ENCODE measurements around the gene CCDC148. TPM values are rescaled to one million over a fixed set of nuclear protein-coding genes. Genes with fewer than 3 reads are reported as not detected.

CCDC148 gene
- total RNA-seq, 1 experiment from 2014 or later: 0.11 TPM

DNA sequence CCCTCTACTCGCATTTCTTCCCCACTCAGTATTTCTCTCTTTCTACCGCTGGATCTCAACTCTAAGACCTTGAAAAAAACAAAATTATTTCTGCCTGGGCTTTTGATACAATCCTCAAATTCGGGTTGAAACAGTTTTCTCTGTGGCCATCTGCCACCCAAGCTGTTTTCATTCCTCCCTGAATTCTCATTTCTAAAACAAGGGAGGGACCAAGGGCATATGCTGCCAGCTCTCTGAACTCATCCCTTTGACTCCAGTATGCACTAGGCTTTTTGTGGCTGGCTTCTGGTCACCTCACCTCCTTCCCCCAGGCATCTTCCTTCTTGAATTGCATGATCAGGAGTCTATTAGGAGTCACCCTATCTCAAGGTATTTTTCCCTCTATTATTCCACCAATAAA, 49.5 kb downstream of the CCDC148 start:
- H3K9me2 ChIP-seq (replicated peaks; ENCODE audit: low read length): no peaks in the 10 kb centered on the region
- no peaks in the 10 kb centered on the region for H3K79me2 ChIP-seq (ENCODE audit: low read length)
- ATAC-seq (no peak), DNase-seq (no peak)
- H3K4me3 ChIP-seq (ENCODE audit: low read length): no peak overlapping the region
- intact Hi-C loops (cut with micrococcal nuclease): no loop called here
- peaks cover 7% of the 10 kb centered on the region; the same call in 1 of the 2 replicates for H3K27me3 ChIP-seq (ENCODE audit: low read length)
- CTCF ChIA-PET: no interaction called here
- no peak overlapping the region for H3K4me2 ChIP-seq (ENCODE audit: low read length)
- no peaks in the 10 kb centered on the region for H3F3A ChIP-seq (ENCODE audit: low read length, unreplicated experiment)
- H3K4me1 ChIP-seq (ENCODE audit: insufficient read depth, low read length): no peaks in the 10 kb centered on the region
- TF ChIP-seq EZH2phosphoT487 (IDR thresholded peaks at IDR 0.05; ENCODE audit: borderline replicate concordance, low read length): no peak
- no peak overlapping the region for H2AFZ ChIP-seq (ENCODE audit: low read length)
- H4K20me1 ChIP-seq (ENCODE audit: low read length): no peaks in the 10 kb centered on the region
- H3K36me3 ChIP-seq (ENCODE audit: low read depth, low read length): no peaks in the 10 kb centered on the region
- no TSS peak for BruUV-seq (replicated peaks)
- POLR2A ChIA-PET (ENCODE audit: unreplicated experiment): no interaction called here
- no peak overlapping the region for H3K9ac ChIP-seq (ENCODE audit: low read length)
- no peak overlapping the region for H3K27ac ChIP-seq (ENCODE audit: low read length)
- no peaks in the 10 kb centered on the region for H3K9me3 ChIP-seq (ENCODE audit: low read length)

DNA sequence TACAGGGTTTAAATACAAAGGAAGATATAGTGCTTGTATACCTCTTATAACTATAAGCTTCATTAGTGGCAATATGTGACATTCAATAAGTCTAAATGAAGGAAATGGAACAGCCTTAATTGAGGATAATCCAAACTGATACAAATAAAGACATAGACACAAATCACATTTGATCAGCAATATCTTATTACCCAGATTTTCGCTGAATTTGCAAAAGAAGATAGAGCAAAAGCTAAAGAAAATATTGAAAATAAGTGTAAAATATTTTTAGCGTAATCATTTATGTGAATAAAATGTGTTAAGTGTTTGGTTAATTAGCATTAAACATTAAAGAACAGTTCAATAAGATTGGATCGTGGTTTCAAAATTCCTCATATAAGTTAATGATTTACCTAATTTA, 51.2 kb downstream of the CCDC148 start:
- Histone ChIP-seq H3K27ac (ENCODE audit: low read length) (no peak overlapping the region), H3K9me3 (ENCODE audit: low read length) (no peaks in the 10 kb centered on the region), H3F3A (ENCODE audit: low read length, unreplicated experiment) (no peaks in the 10 kb centered on the region), H3K9ac (ENCODE audit: low read length) (no peak overlapping the region), H3K79me2 (ENCODE audit: low read length) (no peaks in the 10 kb centered on the region), H4K20me1 (ENCODE audit: low read length) (no peaks in the 10 kb centered on the region), H2AFZ (ENCODE audit: low read length) (no peak overlapping the region), H3K4me1 (ENCODE audit: insufficient read depth, low read length) (no peaks in the 10 kb centered on the region), H3K4me2 (ENCODE audit: low read length) (no peak overlapping the region), H3K36me3 (ENCODE audit: low read depth, low read length) (no peaks in the 10 kb centered on the region), H3K9me2 (replicated peaks; ENCODE audit: low read length) (no peaks in the 10 kb centered on the region), H3K27me3 (ENCODE audit: low read length) (peaks cover 7% of the 10 kb centered on the region; the same call in 1 of the 2 replicates), H3K4me3 (ENCODE audit: low read length) (no peak overlapping the region)
- TF ChIP-seq EZH2phosphoT487 (IDR thresholded peaks at IDR 0.05; ENCODE audit: borderline replicate concordance, low read length) (no peak), EZH2 (IDR thresholded peaks at IDR 0.05; ENCODE audit: low read length, unreplicated experiment) (no peak)
- TF ChIP-seq, protein P1, sequence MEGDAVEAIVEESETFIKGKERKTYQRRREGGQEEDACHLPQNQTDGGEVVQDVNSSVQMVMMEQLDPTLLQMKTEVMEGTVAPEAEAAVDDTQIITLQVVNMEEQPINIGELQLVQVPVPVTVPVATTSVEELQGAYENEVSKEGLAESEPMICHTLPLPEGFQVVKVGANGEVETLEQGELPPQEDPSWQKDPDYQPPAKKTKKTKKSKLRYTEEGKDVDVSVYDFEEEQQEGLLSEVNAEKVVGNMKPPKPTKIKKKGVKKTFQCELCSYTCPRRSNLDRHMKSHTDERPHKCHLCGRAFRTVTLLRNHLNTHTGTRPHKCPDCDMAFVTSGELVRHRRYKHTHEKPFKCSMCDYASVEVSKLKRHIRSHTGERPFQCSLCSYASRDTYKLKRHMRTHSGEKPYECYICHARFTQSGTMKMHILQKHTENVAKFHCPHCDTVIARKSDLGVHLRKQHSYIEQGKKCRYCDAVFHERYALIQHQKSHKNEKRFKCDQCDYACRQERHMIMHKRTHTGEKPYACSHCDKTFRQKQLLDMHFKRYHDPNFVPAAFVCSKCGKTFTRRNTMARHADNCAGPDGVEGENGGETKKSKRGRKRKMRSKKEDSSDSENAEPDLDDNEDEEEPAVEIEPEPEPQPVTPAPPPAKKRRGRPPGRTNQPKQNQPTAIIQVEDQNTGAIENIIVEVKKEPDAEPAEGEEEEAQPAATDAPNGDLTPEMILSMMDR (conservative IDR thresholded peaks at IDR 0.05; ENCODE audit: low read depth, low read length): no peak
- ChIA-PET CTCF (no interaction called here), POLR2A (ENCODE audit: unreplicated experiment) (no interaction called here)
- DNase-seq: no peak
- intact Hi-C loops (cut with micrococcal nuclease): no loop called here
- no TSS peak for BruUV-seq (replicated peaks)
- no peak for ATAC-seq

DNA sequence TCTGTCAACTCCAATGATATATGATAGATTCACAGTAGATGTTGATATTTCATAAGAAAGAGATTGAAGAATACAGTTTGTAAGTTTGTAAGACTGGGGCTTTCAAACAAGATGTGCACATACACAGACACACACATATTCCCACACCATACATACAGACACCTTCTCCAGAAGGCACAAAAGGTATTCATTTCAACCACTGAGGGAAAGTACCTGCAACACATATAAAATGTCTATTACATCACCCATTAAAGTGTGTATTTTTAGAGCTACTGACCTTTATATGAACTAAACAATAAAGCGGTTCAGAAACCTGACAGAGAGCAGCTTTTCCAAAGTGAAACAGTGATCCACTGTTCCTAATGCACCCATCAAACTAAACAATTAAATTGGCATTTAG, 53.3 kb downstream of the CCDC148 start:
- no peak for TF ChIP-seq EZH2 (IDR thresholded peaks at IDR 0.05; ENCODE audit: low read length, unreplicated experiment)
- no peak for TF ChIP-seq EZH2phosphoT487 (IDR thresholded peaks at IDR 0.05; ENCODE audit: borderline replicate concordance, low read length)
- TF ChIP-seq, protein P1 (conservative IDR thresholded peaks at IDR 0.05; ENCODE audit: low read depth, low read length): no peak
- Histone ChIP-seq H3K27me3 (ENCODE audit: low read length) (peaks cover 7% of the 10 kb centered on the region; the same call in 1 of the 2 replicates), H3K9me2 (replicated peaks; ENCODE audit: low read length) (no peaks in the 10 kb centered on the region), H3K9ac (ENCODE audit: low read length) (no peak overlapping the region), H3K4me2 (ENCODE audit: low read length) (no peak overlapping the region), H3K36me3 (ENCODE audit: low read depth, low read length) (no peaks in the 10 kb centered on the region), H3F3A (ENCODE audit: low read length, unreplicated experiment) (no peaks in the 10 kb centered on the region), H3K4me1 (ENCODE audit: insufficient read depth, low read length) (no peaks in the 10 kb centered on the region), H3K4me3 (ENCODE audit: low read length) (no peak overlapping the region), H2AFZ (ENCODE audit: low read length) (no peak overlapping the region), H3K27ac (ENCODE audit: low read length) (no peak overlapping the region), H4K20me1 (ENCODE audit: low read length) (no peaks in the 10 kb centered on the region), H3K79me2 (ENCODE audit: low read length) (no peaks in the 10 kb centered on the region), H3K9me3 (ENCODE audit: low read length) (no peaks in the 10 kb centered on the region)
- BruUV-seq (replicated peaks): no TSS peak
- intact Hi-C loops (cut with micrococcal nuclease): no loop called here
- DNase-seq (no peak), ATAC-seq (no peak)
- ChIA-PET POLR2A (ENCODE audit: unreplicated experiment) (no interaction called here), CTCF (interaction anchor here (0.5 kb wide), 1 partner anchor 142 kb away, joined by 11 read pairs; no protein-coding TSS in a partner anchor)

All from PC-3 (cell line).